Mesendoderm (in vitro differentiated cells): ENCODE measurements around the gene MLST8.
A peak's percentile ranks its signal among the peaks of the same experiment; 100 is the strongest.

Experiments
- DNase-seq: peaks from one replicate; pipeline ENCODE4 v3.0.0; 2013
- H2AK5ac ChIP-seq: 2 replicates; pipeline ENCODE4 v1.6.1; 2013; ENCODE audit warnings: low read length, inconsistent platforms
- H2BK120ac ChIP-seq: 2 replicates; pipeline ENCODE4 v1.6.1; 2013; ENCODE audit warnings: low read depth, mild to moderate bottlenecking, low read length, moderate library complexity, mixed read lengths
- H2BK15ac ChIP-seq: replicated peaks from 2 replicates; pipeline ENCODE4 v1.6.1; 2013; ENCODE audit warnings: low read depth, mild to moderate bottlenecking, moderate library complexity
- H2BK5ac ChIP-seq: 2 replicates; pipeline ENCODE4 v1.6.1; 2013; ENCODE audit warnings: low read length, inconsistent platforms
- H3K18ac ChIP-seq: 2 replicates; pipeline ENCODE4 v1.6.1; 2013; ENCODE audit warnings: mild to moderate bottlenecking, low read length, mixed read lengths
- H3K23ac ChIP-seq: one replicate; pipeline ENCODE4 v1.6.1; 2013; ENCODE audit warnings: low read length
- H3K27ac ChIP-seq: 2 replicates; pipeline ENCODE4 v1.5.1; 2013; ENCODE audit warnings: low read depth, mild to moderate bottlenecking, inconsistent platforms, low read length, moderate library complexity
- H3K27me3 ChIP-seq: 2 replicates; pipeline ENCODE4 v1.6.1; 2013; ENCODE audit warnings: low read length, control low read depth, mild to moderate bottlenecking, inconsistent platforms; ENCODE audit not compliant: insufficient read depth, poor library complexity
- H3K36me3 ChIP-seq: 2 replicates; pipeline ENCODE4 v1.6.1; 2013; ENCODE audit warnings: low read length, inconsistent platforms; ENCODE audit not compliant: control insufficient read depth, insufficient read depth
- H3K4ac ChIP-seq: one replicate; pipeline ENCODE4 v1.6.1; 2013; ENCODE audit warnings: low read depth, mild to moderate bottlenecking, low read length, moderate library complexity
- H3K4me1 ChIP-seq: 2 replicates; pipeline ENCODE4 v1.6.1; 2013; ENCODE audit warnings: low read depth, low read length, inconsistent platforms; ENCODE audit not compliant: control insufficient read depth
- H3K4me2 ChIP-seq: 2 replicates; pipeline ENCODE4 v1.6.1; 2013; ENCODE audit warnings: low read length
- H3K4me3 ChIP-seq: 2 replicates; pipeline ENCODE4 v1.5.1; 2013; ENCODE audit warnings: mild to moderate bottlenecking, low read length
- H3K56ac ChIP-seq: one replicate; pipeline ENCODE4 v1.6.1; 2013; ENCODE audit warnings: low read length
- H3K79me1 ChIP-seq: 2 replicates; pipeline ENCODE4 v1.6.1; 2013; ENCODE audit warnings: low read length, inconsistent platforms
- H3K79me2 ChIP-seq: 2 replicates; pipeline ENCODE4 v1.6.1; 2013; ENCODE audit warnings: mild to moderate bottlenecking, low read length; ENCODE audit not compliant: control insufficient read depth, insufficient read depth
- H3K9ac ChIP-seq: 2 replicates; pipeline ENCODE4 v1.6.1; 2013; ENCODE audit warnings: low read length, inconsistent platforms
- H4K5ac ChIP-seq: one replicate; pipeline ENCODE4 v1.6.1; 2013; ENCODE audit warnings: low read length
- H4K8ac ChIP-seq: one replicate; pipeline ENCODE4 v1.6.1; 2013; ENCODE audit warnings: low read depth, mild to moderate bottlenecking, control low read depth, low read length, moderate library complexity
- WGBS: extraction: QIAGEN DNeasy Blood & Tissue Kit; methylation state at CpG from one replicate; pipeline ENCODE4 v1.1.7; 2013; ENCODE audit warnings: low lambda C conversion rate, missing lambda C conversion rate; ENCODE audit not compliant: insufficient coverage; ENCODE audit errors: extremely low coverage; 5-methylcytosine and 5-hydroxymethylcytosine counted together

MLST8 gene

GRCh38 chr16:2194852-2195321, 10.4 kb upstream of the MLST8 start:
- Histone ChIP-seq H2BK5ac (no peak overlapping the region), H3K18ac (no peak overlapping the region), H3K79me2 (no peaks in the 10 kb centered on the region), H4K5ac (no peak overlapping the region), H3K79me1 (no peaks in the 10 kb centered on the region), H3K27me3 (peaks cover 9% of the 10 kb centered on the region), H3K4me3 (no peak overlapping the region), H4K8ac (no peak overlapping the region), H3K27ac (no peak overlapping the region), H3K4me1 (no peaks in the 10 kb centered on the region), H2BK15ac (no peak overlapping the region), H3K23ac (no peak overlapping the region), H3K4ac (no peak overlapping the region), H2BK120ac (no peak overlapping the region), H3K4me2 (no peak overlapping the region), H3K36me3 (no peaks in the 10 kb centered on the region), H3K56ac (no peak overlapping the region), H3K9ac (no peak overlapping the region), H2AK5ac (no peak overlapping the region)
- no CpG with 5 or more reads among the region's 10 CpGs for WGBS
- peak; percentile 87 for DNase-seq

- Histone ChIP-seq H4K5ac (no peak overlapping the region), H3K4me2 (peak overlapping the region; percentile 38), H2BK15ac (no peak overlapping the region), H3K27me3 (peaks cover 9% of the 10 kb centered on the region), H3K36me3 (no peaks in the 10 kb centered on the region), H3K18ac (no peak overlapping the region), H3K4me3 (no peak overlapping the region), H3K79me2 (no peaks in the 10 kb centered on the region), H3K4ac (no peak overlapping the region), H3K23ac (no peak overlapping the region), H2BK5ac (no peak overlapping the region), H2AK5ac (no peak overlapping the region), H3K56ac (peak overlapping the region; percentile 49), H2BK120ac (no peak overlapping the region), H4K8ac (no peak overlapping the region), H3K9ac (no peak overlapping the region), H3K4me1 (no peaks in the 10 kb centered on the region), H3K27ac (no peak overlapping the region), H3K79me1 (no peaks in the 10 kb centered on the region)
- no peak for DNase-seq
- no CpG with 5 or more reads among the region's 49 CpGs for WGBS
Measured at GRCh38 chr16:2195322-2196161, 9.7 kb upstream of the MLST8 start.

GRCh38 chr16:2196162-2196980, 8.9 kb upstream of the MLST8 start, which contains the start of gene CASKIN1:
TSS of gene CASKIN1 (minus strand) at chr16:2196605. CDS start at chr16:2196432, 173 bp downstream.
- WGBS = no CpG with 5 or more reads among the region's 129 CpGs
- Histone ChIP-seq H3K79me2 (no peaks in the 10 kb centered on the region), H3K27me3 (peaks cover 9% of the 10 kb centered on the region), H3K27ac (no peak within 1 kb of the TSS), H3K9ac (peak within 1 kb of the TSS; percentile 54), H3K4me2 (peak within 1 kb of the TSS; percentile 38), H4K8ac (no peak within 1 kb of the TSS), H3K18ac (no peak within 1 kb of the TSS), H2BK15ac (no peak within 1 kb of the TSS), H3K4me3 (no peak within 1 kb of the TSS), H3K56ac (peak within 1 kb of the TSS; percentile 49), H2BK5ac (no peak within 1 kb of the TSS), H2AK5ac (no peak within 1 kb of the TSS), H3K23ac (no peak within 1 kb of the TSS), H4K5ac (no peak within 1 kb of the TSS), H3K36me3 (no peaks in the 10 kb centered on the region), H3K4ac (no peak within 1 kb of the TSS), H2BK120ac (no peak within 1 kb of the TSS), H3K79me1 (no peaks in the 10 kb centered on the region), H3K4me1 (no peaks in the 10 kb centered on the region)
- peak; percentile 26 for DNase-seq

- H2BK5ac ChIP-seq = no peak overlapping the region
- no peak overlapping the region for H2BK120ac ChIP-seq
- no peaks in the 10 kb centered on the region for H3K79me1 ChIP-seq
- peaks cover 9% of the 10 kb centered on the region for H3K27me3 ChIP-seq
- H2AK5ac ChIP-seq = no peak overlapping the region
- no CpG with 5 or more reads among the region's 32 CpGs for WGBS
- no peaks in the 10 kb centered on the region for H3K4me1 ChIP-seq
- H3K9ac ChIP-seq = peak overlapping the region; percentile 42
- no peak for DNase-seq
- no peaks in the 10 kb centered on the region for H3K36me3 ChIP-seq
- no peak overlapping the region for H3K4ac ChIP-seq
- H4K5ac ChIP-seq = no peak overlapping the region
- H3K27ac ChIP-seq = no peak overlapping the region
- H4K8ac ChIP-seq = no peak overlapping the region
- no peaks in the 10 kb centered on the region for H3K79me2 ChIP-seq
- no peak overlapping the region for H2BK15ac ChIP-seq
- H3K23ac ChIP-seq = no peak overlapping the region
- peak overlapping the region; percentile 15 for H3K56ac ChIP-seq
- no peak overlapping the region for H3K4me3 ChIP-seq
- H3K18ac ChIP-seq = no peak overlapping the region
- H3K4me2 ChIP-seq = no peak overlapping the region
Measured at GRCh38 chr16:2196981-2197511, 8.2 kb upstream of the MLST8 start.

- no peak for DNase-seq
- no peak overlapping the region for H3K4me2 ChIP-seq
- no peak overlapping the region for H4K8ac ChIP-seq
- H3K27me3 ChIP-seq = peaks cover 9% of the 10 kb centered on the region
- H3K4me3 ChIP-seq = no peak overlapping the region
- no peak overlapping the region for H2AK5ac ChIP-seq
- H3K4ac ChIP-seq = no peak overlapping the region
- H3K79me2 ChIP-seq = no peaks in the 10 kb centered on the region
- WGBS = no CpG with 5 or more reads among the region's 6 CpGs
- no peak overlapping the region for H3K9ac ChIP-seq
- H2BK120ac ChIP-seq = no peak overlapping the region
- no peaks in the 10 kb centered on the region for H3K79me1 ChIP-seq
- H3K36me3 ChIP-seq = no peaks in the 10 kb centered on the region
- no peak overlapping the region for H3K56ac ChIP-seq
- no peak overlapping the region for H4K5ac ChIP-seq
- H3K23ac ChIP-seq = no peak overlapping the region
- H3K27ac ChIP-seq = no peak overlapping the region
- no peak overlapping the region for H2BK15ac ChIP-seq
- no peaks in the 10 kb centered on the region for H3K4me1 ChIP-seq
- H2BK5ac ChIP-seq = no peak overlapping the region
- H3K18ac ChIP-seq = no peak overlapping the region
Measured at GRCh38 chr16:2197765-2198164, 7.5 kb upstream of the MLST8 start.
